Type B pancreatic cell (in vitro differentiated cells): ENCODE results near the gene LRRTM2. TPM values are rescaled to one million over a fixed set of nuclear protein-coding genes. Genes with fewer than 3 reads are reported as not detected.

Experiments used
- DNase-seq: peaks from one replicate; pipeline ENCODE4 v3.0.0; 2021; ENCODE audit warnings: mixed read lengths; ENCODE audit not compliant: unreplicated experiment; ENCODE audit errors: extremely low spot score
- H3K27ac Mint-ChIP-seq: 2 replicates; pipeline ENCODE4 v1.8.0; 2021; ENCODE audit warnings: mild to moderate bottlenecking, mixed read lengths
- H3K27me3 Mint-ChIP-seq: 2 replicates; pipeline ENCODE4 v1.8.0; 2021; ENCODE audit warnings: mixed read lengths
- H3K36me3 Mint-ChIP-seq: 2 replicates; pipeline ENCODE4 v1.8.0; 2021; ENCODE audit warnings: mixed read lengths
- H3K4me1 Mint-ChIP-seq: one replicate; pipeline ENCODE4 v1.8.0; 2021; ENCODE audit warnings: mixed read lengths; ENCODE audit not compliant: unreplicated experiment
- H3K4me3 Mint-ChIP-seq: 2 replicates; pipeline ENCODE4 v1.8.0; 2021; ENCODE audit warnings: mild to moderate bottlenecking, mixed read lengths
- H3K9me3 Mint-ChIP-seq: 2 replicates; pipeline ENCODE4 v1.8.0; 2021; ENCODE audit warnings: mixed read lengths
- CTCF ChIP-seq: fragments of 200-600 bp; sonication (generic); conservative IDR thresholded peaks from 2 replicates; pipeline ENCODE4 v1.5.0; 2021; ENCODE audit warnings: antibody characterized with exemption, mild to moderate bottlenecking
- total RNA-seq: library from RNA; stranded (reverse); gene quantifications from 2 replicates; pipeline ENCODE4 v1.2.1, GENCODE V29; 2021; ENCODE audit warnings: low replicate concordance

The LRRTM2 gene
- total RNA-seq, 1 donor from 2014 or later = 4.6 TPM

- H3K4me3 Mint-ChIP-seq = no peak overlapping the region
- H3K9me3 Mint-ChIP-seq = peaks cover 4% of the 10 kb centered on the region
- H3K27me3 Mint-ChIP-seq = no peaks in the 10 kb centered on the region
- no peak overlapping the region for H3K27ac Mint-ChIP-seq
- no peak for TF ChIP-seq CTCF
- H3K36me3 Mint-ChIP-seq = peaks cover 58% of the 10 kb centered on the region
- DNase-seq = no peak
- H3K4me1 Mint-ChIP-seq = peaks cover 25% of the 10 kb centered on the region
Measured at GRCh38 chr5:138820695-138821094, 54.4 kb downstream of the LRRTM2 start.

- no peak for DNase-seq
- Mint-ChIP-seq H3K27me3 (no peaks in the 10 kb centered on the region), H3K4me3 (no peak overlapping the region), H3K27ac (no peak overlapping the region), H3K9me3 (peaks cover 4% of the 10 kb centered on the region), H3K36me3 (peaks cover 63% of the 10 kb centered on the region), H3K4me1 (peaks cover 19% of the 10 kb centered on the region)
- no peak for TF ChIP-seq CTCF
Measured at GRCh38 chr5:138819081-138819480, 56.1 kb downstream of the LRRTM2 start.

Other genes starting within 250 kb of the LRRTM2 start
- 371 and 498 TPM in 2 replicates for gene CTNNA1, start 121.9 kb downstream of the LRRTM2 start, total RNA-seq